Effector memory CD8-positive, alpha-beta T cell (primary cell): ENCODE results near the gene RPN2.
"Not testable (repeated sequence)": the region's sequence is repeated elsewhere in the genome, so short reads cannot be mapped to it uniquely, and the experiment has no call there.

ENCODE experiments used
- ATAC-seq: fragments of 150-1000 bp; cut with Tn5 transposase; replicated peaks from 2 replicates; pipeline ENCODE4 v1.10.0; 2021; ENCODE audit warnings: mild to moderate bottlenecking, moderate library complexity
- DNase-seq, 3 experiments: peaks; one replicate each; pipeline ENCODE4 v3.0.0; 2021
- H3K27ac Mint-ChIP-seq, 2 donors: one replicate each; pipeline ENCODE4 v1.8.0; 2022; ENCODE audit warnings: mild to moderate bottlenecking in 2 of 2, mixed read lengths in 2 of 2, moderate library complexity in 2 of 2
- H3K27me3 Mint-ChIP-seq, 2 donors: one replicate each; pipeline ENCODE4 v1.8.0; 2022; ENCODE audit warnings: mixed read lengths in 2 of 2
- H3K36me3 Mint-ChIP-seq: one replicate; pipeline ENCODE4 v1.8.0; 2022; ENCODE audit warnings: mild to moderate bottlenecking, moderate library complexity, mixed read lengths; ENCODE audit not compliant: insufficient read depth
- H3K4me1 Mint-ChIP-seq, 2 donors: one replicate each; pipeline ENCODE4 v1.8.0; 2022; ENCODE audit warnings: low read depth in 2 of 2, mixed read lengths in 2 of 2
- H3K4me3 Mint-ChIP-seq, 2 donors: one replicate each; pipeline ENCODE4 v1.8.0; 2022; ENCODE audit warnings: mild to moderate bottlenecking in 2 of 2, mixed read lengths in 2 of 2, moderate library complexity in 2 of 2
- H3K9me3 Mint-ChIP-seq, 2 donors: one replicate each; pipeline ENCODE4 v1.8.0; 2022; ENCODE audit warnings: mixed read lengths in 2 of 2
- total RNA-seq, 9 experiments: gene quantifications; one replicate each; lab custom pipeline; 2026; lab: John Stamatoyannopoulos, UW

Gene RPN2
- total RNA-seq, result 154 to 417 (median 228) reads per million in 9 experiments

DNA sequence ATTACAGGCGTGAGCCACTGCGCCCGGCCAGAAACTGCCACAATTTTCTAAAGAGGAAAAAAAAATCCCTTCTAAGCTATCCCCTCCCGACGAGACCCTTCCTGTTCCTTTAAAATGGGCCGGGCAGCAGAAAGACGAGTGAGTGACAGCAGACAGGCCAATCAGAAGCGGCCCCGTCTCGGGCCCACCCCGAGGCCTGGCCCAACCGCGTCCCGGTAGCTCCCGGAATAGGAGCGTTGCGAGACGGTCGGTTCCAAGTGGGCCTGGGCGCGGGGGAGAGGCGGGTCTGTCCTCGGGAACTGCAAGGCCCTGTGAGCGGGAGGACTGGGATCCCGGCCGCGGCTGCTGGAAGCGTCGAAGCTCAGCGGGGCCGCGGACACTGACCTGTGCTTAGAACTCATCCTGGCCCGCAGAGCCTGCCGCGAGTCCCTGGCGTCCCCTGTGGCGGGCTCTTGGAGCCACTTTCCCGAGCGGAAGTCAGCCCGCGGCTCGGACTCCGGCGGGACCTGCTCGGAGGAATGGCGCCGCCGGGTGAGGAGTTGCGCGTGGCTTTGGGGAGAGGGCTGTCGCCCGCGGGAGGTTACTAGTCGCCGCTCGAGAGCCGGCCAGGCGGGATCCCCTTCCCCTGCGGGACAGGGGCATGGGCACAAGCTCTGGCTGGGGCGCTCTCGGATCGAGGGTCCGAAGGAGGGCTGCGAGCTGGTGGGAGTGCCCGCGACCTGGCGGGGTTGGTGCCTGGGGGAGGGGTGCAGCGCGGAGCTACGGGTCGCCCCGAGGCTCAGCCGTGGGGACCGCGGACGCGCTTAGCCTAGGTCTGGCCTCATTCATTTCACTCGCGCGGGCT is at the start of gene RPN2, which contains the start of gene MROH8:
Gene RPN2 (plus strand): TSS at position 492 of the 844 bp plus-strand sequence. CDS start 27 bp downstream, at position 519.
Gene MROH8 (minus strand): TSS at position 710 of the 844 bp plus-strand sequence.
- no peaks in the 10 kb centered on the region for H3K27me3 Mint-ChIP-seq
- DNase-seq (peak; percentile 90 to 91 (median 90)), ATAC-seq (peak; percentile 92)
- H3K36me3 Mint-ChIP-seq, result peaks cover 24% of the 10 kb centered on the region
- peaks cover 32 to 34% of the 10 kb centered on the region in 2 donors for H3K4me1 Mint-ChIP-seq
- H3K27ac Mint-ChIP-seq, result peak within 1 kb of the TSS; percentile 99
- H3K9me3 Mint-ChIP-seq, result no peaks in the 10 kb centered on the region
- peak within 1 kb of the TSS; percentile 99 for H3K4me3 Mint-ChIP-seq

DNA sequence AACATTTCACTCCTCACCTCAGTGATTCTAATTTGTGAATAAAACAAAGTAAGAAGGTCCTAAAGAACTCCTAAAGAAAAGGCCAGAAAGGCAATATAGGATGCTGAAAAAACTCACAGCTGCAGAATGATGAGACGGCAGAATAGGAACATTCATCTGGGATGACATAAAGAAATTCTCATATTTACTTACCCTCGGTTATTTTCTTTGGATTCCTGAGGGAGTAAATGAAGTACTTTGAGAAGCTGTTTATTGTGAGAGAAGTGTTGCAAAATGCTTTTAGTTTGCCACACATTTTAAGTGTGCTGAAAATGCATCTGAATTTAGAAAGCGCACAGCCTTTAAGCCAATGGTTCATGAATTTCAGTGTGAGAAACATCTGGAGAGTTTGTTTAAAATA is 47.6 kb upstream of the RPN2 start:
- H3K36me3 Mint-ChIP-seq, result no peaks in the 10 kb centered on the region
- H3K4me1 Mint-ChIP-seq, result peaks cover 0 to under 1% of the 10 kb centered on the region in 2 donors

DNA sequence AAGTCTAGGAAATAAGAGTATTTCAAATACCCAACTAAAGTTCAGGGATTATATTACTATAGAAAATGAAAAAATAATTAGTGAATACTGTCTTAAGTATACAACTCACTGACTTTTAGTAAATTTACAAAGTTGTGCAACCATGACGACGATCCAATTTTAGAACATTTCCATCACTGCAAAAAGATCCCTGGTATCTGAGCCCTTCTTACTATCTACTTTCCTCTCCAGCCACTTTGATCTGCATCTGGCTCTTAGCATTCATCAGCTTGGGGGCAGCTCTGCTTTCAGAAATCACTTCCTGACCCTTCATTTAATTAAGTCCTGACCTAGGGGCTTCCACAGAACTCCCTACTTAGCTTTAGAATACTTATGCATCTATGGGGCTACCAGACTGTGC is 45.2 kb upstream of the RPN2 start:
- H3K27ac Mint-ChIP-seq, result no peak overlapping the region

More for the DNA sequence above, 47.6 kb upstream of the RPN2 start:
- no peaks in the 10 kb centered on the region for H3K27me3 Mint-ChIP-seq
- no peak for ATAC-seq
- H3K4me3 Mint-ChIP-seq, result no peak overlapping the region
- DNase-seq, result no peak
- peak overlapping the region in 1 of 2 donors; percentile 89 for H3K27ac Mint-ChIP-seq
- H3K9me3 Mint-ChIP-seq, result no peaks in the 10 kb centered on the region

DNA sequence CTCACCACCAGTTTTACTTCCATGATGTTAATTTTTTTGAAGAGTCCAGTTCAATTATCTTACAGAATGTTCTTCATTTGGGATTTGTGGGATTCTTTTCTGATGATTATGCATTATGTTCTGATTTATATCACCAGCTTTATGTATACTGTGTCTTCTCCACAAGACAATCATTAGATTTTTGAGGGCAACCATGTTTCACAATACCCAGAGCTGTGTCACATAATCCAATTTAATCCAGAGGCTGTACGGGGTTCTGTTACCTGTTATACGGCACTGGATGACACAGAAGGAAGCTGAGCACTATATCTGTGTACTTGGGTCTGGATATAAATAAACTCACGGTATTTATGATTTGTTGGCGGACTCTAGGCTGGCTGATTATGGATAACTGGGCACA is 41.6 kb upstream of the RPN2 start:
- Mint-ChIP-seq H3K27me3 (no peaks in the 10 kb centered on the region), H3K4me3 (no peak overlapping the region), H3K9me3 (no peaks in the 10 kb centered on the region), H3K27ac (peak overlapping the region in 1 of 2 donors; percentile 79), H3K36me3 (no peaks in the 10 kb centered on the region), H3K4me1 (peaks cover 0 to 10% of the 10 kb centered on the region in 2 donors)
- DNase-seq (no peak), ATAC-seq (no peak)

More for the DNA sequence above, 45.2 kb upstream of the RPN2 start:
- DNase-seq (no peak), ATAC-seq (no peak)
- Mint-ChIP-seq H3K4me1 (peaks cover 0 to 10% of the 10 kb centered on the region in 2 donors), H3K9me3 (no peaks in the 10 kb centered on the region), H3K4me3 (no peak overlapping the region), H3K36me3 (no peaks in the 10 kb centered on the region), H3K27me3 (no peaks in the 10 kb centered on the region)

DNA sequence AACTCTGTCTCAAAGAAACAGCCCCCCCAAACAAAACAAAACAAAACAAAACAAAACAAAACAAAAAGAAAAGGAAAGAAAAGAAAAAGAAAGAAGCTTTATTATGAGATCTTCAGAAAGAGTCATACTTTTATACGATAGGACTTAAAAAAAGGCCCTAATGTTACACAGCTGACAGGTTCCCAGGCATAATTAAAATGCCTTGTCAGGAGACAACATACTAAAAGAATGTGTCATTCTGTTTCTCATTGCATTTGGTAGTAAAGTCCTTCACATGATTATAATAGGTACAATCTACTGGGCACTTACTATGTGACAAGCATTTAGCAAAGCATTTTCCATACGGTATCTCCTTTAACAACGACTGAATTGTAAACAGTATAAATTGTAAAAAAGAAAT is 36.4 kb upstream of the RPN2 start:
- no peak overlapping the region for H3K27ac Mint-ChIP-seq
- ATAC-seq (no peak), DNase-seq (no peak)
- H3K36me3 Mint-ChIP-seq, result no peaks in the 10 kb centered on the region
- no peak overlapping the region for H3K4me3 Mint-ChIP-seq
- no peaks in the 10 kb centered on the region for H3K9me3 Mint-ChIP-seq
- no peaks in the 10 kb centered on the region for H3K4me1 Mint-ChIP-seq
- H3K27me3 Mint-ChIP-seq, result no peaks in the 10 kb centered on the region

DNA sequence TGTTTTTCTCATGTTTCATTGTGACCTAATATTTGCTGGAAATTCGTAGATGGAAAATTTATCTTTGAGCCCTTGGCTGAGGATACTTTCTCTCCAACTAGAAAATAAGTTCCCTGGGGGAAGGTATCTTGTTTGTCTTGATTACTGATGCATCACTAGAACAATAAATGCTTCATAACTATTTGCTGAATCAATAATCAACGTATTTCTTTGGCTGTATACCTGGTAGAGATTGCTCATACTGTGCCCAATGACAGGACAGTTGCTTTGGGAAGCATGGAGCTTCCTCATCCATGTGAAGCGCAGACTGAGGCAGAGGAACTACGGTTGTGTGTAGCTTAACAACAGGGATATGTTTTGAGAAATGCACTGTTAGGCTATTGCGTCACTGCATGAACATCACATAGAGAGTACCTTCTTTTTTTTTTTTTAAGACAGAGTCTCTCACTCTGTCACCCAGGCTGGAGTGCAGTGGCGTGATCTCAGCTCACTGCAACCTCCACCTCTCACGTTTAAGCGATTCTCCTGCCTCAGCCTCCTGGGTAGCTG is 34.2 kb upstream of the RPN2 start:
- Mint-ChIP-seq H3K9me3 (no peaks in the 10 kb centered on the region), H3K4me1 (no peaks in the 10 kb centered on the region), H3K4me3 (no peak overlapping the region), H3K27me3 (no peaks in the 10 kb centered on the region), H3K27ac (no peak overlapping the region), H3K36me3 (no peaks in the 10 kb centered on the region)
- ATAC-seq (no peak), DNase-seq (no peak)

DNA sequence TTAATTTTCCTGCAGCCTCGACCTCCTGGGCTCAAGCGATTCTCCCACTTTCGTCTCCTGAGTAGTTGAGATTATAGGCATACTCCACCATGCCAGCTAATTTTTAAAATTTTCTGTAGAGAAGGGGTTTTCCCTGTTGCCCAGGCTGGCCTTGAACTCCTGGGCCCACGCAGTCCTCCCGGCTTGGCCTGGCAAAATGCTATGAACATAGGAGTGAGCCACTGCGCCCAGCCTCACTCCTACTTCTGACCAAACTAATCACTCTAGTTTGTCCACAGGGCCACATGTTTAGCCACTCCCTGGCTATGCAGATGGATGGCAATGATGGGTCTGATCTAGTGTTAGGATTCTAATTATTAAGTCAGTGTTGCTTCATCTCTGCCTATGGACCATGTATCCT is 31.9 kb upstream of the RPN2 start:
- ATAC-seq, result no peak
- DNase-seq, result no peak
- Mint-ChIP-seq H3K27me3 (no peaks in the 10 kb centered on the region), H3K36me3 (no peaks in the 10 kb centered on the region), H3K4me1 (no peaks in the 10 kb centered on the region), H3K4me3 (no peak overlapping the region), H3K27ac (no peak overlapping the region), H3K9me3 (no peaks in the 10 kb centered on the region)

DNA sequence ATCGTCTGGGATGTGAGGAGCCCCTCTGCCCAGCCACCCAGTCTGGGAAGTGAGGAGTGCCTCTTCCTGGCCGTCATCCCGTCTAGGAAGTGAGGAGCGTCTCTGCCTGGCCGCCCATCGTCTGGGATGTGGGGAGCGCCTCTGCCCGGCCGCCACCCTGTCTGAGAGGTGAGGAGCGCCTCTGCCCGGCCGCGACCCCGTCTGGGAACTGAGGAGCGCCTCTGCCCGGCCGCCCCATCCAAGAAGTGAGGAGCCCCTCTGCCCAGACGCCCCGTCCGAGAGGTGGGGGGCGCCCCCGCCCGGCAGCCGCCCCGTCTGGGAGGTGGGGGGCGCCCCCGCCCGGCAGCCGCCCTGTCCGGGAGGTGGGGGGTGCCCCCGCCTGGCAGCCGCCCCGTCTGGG is 28.3 kb upstream of the RPN2 start:
- not testable (repeated sequence) for H3K4me1 Mint-ChIP-seq, ATAC-seq, H3K27ac Mint-ChIP-seq, H3K36me3 Mint-ChIP-seq, H3K4me3 Mint-ChIP-seq, H3K27me3 Mint-ChIP-seq, H3K9me3 Mint-ChIP-seq, DNase-seq

DNA sequence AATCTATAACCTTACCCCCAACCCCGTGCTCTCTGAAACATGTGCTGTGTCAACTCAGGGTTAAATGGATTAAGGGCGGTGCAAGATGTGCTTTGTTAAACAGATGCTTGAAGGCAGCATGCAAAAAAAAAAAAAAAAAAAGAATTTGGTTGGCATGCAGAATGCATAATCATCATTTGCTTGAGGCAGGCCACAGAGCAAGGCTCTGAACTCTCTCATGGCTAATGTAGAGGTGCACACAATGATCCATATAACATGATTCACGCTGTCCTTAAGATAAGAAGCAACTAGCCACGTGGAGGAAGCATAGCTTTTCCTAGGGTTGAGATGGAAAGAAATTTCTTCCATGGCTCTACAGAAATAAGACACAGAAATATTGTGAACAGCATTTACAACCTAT is 27.6 kb upstream of the RPN2 start:
- no peaks in the 10 kb centered on the region for H3K9me3 Mint-ChIP-seq
- H3K27ac Mint-ChIP-seq, result no peak overlapping the region
- H3K36me3 Mint-ChIP-seq, result no peaks in the 10 kb centered on the region
- H3K4me1 Mint-ChIP-seq, result no peaks in the 10 kb centered on the region
- no peaks in the 10 kb centered on the region for H3K27me3 Mint-ChIP-seq
- no peak for DNase-seq
- H3K4me3 Mint-ChIP-seq, result no peak overlapping the region
- no peak for ATAC-seq

DNA sequence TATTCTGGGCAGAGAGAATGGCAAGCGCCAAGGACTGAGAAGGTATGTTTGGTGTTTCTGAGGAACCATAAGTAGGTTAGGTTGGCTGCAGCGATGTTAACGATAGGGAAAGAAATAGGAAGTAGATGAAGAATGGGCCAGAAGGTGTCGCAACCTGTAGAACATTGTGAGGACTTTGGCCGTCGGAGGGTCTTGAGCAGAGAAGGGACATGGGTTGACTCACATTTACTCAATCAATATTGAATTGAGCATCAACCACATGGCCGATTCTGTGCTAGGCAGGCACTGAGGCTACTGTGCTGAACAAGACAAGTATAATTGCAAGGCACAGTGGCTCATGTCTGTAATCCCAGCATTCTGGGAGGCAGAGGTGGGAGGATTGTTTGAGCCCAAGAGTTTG is 26.8 kb upstream of the RPN2 start:
- H3K27me3 Mint-ChIP-seq, result no peaks in the 10 kb centered on the region
- ATAC-seq (no peak), DNase-seq (no peak)
- no peaks in the 10 kb centered on the region for H3K9me3 Mint-ChIP-seq
- no peaks in the 10 kb centered on the region for H3K4me1 Mint-ChIP-seq
- no peak overlapping the region for H3K27ac Mint-ChIP-seq
- no peak overlapping the region for H3K4me3 Mint-ChIP-seq
- no peaks in the 10 kb centered on the region for H3K36me3 Mint-ChIP-seq

DNA sequence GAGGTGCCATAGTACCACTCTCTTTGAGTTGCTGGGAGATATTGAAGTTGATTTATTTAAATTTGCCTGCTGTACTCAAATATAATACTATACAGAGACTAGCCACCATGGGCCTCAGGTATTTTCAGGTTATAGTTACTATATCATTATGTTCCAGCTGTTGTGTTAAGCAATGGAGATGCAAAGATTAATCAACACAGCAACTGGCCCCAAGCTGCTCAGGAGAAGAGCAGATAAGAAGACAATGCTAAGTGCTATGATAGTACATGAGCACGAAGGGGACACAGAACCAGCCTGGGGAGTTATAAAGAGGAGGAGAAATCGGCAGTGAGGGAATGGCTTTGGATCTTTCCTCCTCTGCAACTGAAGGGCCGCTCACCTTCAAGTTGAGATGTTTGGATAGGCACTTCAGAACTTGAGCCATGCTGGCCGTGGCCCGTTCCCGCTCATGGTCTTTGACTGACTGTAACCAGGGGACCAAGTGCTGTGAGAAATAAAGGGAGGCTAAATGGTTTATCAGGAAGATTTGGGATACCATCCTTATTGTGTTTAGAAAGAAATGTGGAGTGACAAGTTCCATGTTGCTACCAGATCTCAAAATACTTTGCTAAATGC is 24.3 kb upstream of the RPN2 start:
- no peak overlapping the region for H3K27ac Mint-ChIP-seq
- no peak overlapping the region for H3K4me3 Mint-ChIP-seq
- H3K9me3 Mint-ChIP-seq, result no peaks in the 10 kb centered on the region
- DNase-seq, result no peak
- no peaks in the 10 kb centered on the region for H3K4me1 Mint-ChIP-seq
- H3K27me3 Mint-ChIP-seq, result no peaks in the 10 kb centered on the region
- no peak for ATAC-seq
- no peaks in the 10 kb centered on the region for H3K36me3 Mint-ChIP-seq

DNA sequence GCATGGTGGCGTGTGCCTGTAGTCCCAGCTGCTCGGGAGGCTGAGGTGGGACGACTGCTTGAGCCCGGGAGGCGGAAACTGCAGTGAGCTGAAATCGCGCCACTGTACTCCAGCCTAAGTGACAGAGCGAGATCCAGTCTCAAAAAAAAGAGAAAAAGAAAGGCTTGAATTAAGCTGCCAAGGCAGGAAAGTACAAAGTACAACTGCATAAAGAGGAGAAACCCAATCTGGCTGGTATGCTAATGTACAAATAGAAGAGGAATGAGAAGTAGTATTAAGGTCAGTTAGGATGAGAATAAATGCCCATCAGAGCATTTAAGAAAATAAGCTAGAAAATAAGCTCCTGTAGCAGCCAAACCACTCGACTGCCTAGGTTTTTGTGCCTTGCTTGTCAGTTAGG is 23.1 kb upstream of the RPN2 start:
- DNase-seq (no peak), ATAC-seq (no peak)
- Mint-ChIP-seq H3K27ac (no peak overlapping the region), H3K4me1 (no peaks in the 10 kb centered on the region), H3K27me3 (no peaks in the 10 kb centered on the region), H3K36me3 (no peaks in the 10 kb centered on the region), H3K4me3 (no peak overlapping the region), H3K9me3 (no peaks in the 10 kb centered on the region)

DNA sequence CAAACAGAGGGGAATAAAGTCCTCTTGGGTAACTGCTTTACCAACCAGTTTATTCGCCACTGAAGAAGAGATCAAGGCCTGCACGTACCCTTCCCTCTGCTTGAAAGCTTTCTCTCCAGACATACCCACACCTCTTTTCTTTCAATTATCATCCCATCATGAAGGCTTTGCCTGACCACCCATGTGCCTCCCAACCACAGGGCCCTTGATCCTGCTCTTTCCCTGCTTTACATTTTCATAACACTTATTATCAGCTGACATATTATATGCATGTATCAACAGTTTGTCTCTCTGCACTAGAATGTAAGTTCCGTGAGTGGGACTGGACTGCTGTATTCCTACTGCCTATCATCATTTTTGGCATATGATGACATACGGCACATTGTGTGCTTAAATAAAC is 20.9 kb upstream of the RPN2 start:
- ATAC-seq (no peak), DNase-seq (no peak)
- no peak overlapping the region for H3K27ac Mint-ChIP-seq
- no peak overlapping the region for H3K4me3 Mint-ChIP-seq
- no peaks in the 10 kb centered on the region for H3K27me3 Mint-ChIP-seq
- H3K9me3 Mint-ChIP-seq, result no peaks in the 10 kb centered on the region
- no peaks in the 10 kb centered on the region for H3K4me1 Mint-ChIP-seq
- no peaks in the 10 kb centered on the region for H3K36me3 Mint-ChIP-seq

DNA sequence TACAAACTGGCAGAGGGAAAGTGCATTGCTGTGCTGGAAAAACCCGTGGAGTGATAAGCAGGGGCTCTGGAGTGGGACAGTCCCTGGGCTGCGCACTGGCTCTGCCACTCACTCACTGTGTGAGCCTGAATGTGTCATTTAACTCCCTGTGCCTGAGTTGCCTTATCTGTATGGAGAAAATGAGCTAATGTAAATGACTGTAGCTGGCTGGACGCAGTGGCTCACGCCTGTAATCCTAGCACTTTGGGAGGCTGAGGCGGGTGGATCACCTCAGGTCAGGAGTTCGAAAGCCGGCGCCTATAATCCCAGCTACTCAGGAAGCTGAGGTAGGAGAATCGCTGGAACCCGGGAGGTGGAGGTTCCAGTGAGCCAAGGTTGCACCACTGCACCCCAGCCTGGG is 18.4 kb upstream of the RPN2 start:
- no peaks in the 10 kb centered on the region for H3K36me3 Mint-ChIP-seq
- H3K27me3 Mint-ChIP-seq, result no peaks in the 10 kb centered on the region
- no peak overlapping the region for H3K4me3 Mint-ChIP-seq
- H3K9me3 Mint-ChIP-seq, result no peaks in the 10 kb centered on the region
- H3K27ac Mint-ChIP-seq, result no peak overlapping the region
- DNase-seq (no peak), ATAC-seq (no peak)
- H3K4me1 Mint-ChIP-seq, result no peaks in the 10 kb centered on the region
